ENCODE measurements around the gene CUEDC2.

- TF ChIP-seq CTCF (IDR thresholded peaks at IDR 0.05) = no peak
- TF ChIP-seq ZFX (IDR thresholded peaks at IDR 0.05; ENCODE audit: borderline replicate concordance) = no peak
Measured at GRCh38 chr10:102461187-102462054, 29.0 kb upstream of the CUEDC2 start.

All from 22Rv1 (cell line).